ENCODE data around the gene RNF114.

The RNF114 gene

GRCh38 chr20:49925901-49926454, 10.2 kb upstream of the RNF114 start:
- Histone ChIP-seq H3K27me3 (no peaks in the 10 kb centered on the region), H3K4me1 (no peaks in the 10 kb centered on the region), H3K4me3 (no peak overlapping the region), H3K9me3 (no peaks in the 10 kb centered on the region), H3K36me3 (no peaks in the 10 kb centered on the region), H3K27ac (no peak overlapping the region)
- DNase-seq = no peak
- no peak for TF ChIP-seq CTCF (IDR thresholded peaks at IDR 0.05)
- intact Hi-C loops (cut with DNase I; ENCODE audit: low total_unique reads) = no loop called here

- peak; percentile 81 to 87 for DNase-seq
- intact Hi-C loops (cut with DNase I; ENCODE audit: low total_unique reads) = loop anchor here (2.0 kb wide), 1 partner anchor 318 kb away; no protein-coding TSS in a partner anchor
- H3K27me3 ChIP-seq = no peaks in the 10 kb centered on the region
Observed at GRCh38 chr20:49928411-49929141, 7.6 kb upstream of the RNF114 start.

GRCh38 chr20:49929142-49929494, 7.1 kb upstream of the RNF114 start:
- Histone ChIP-seq H3K36me3 (no peaks in the 10 kb centered on the region), H3K27ac (no peak overlapping the region), H3K4me1 (no peaks in the 10 kb centered on the region), H3K4me3 (no peak overlapping the region), H3K9me3 (no peaks in the 10 kb centered on the region), H3K27me3 (no peaks in the 10 kb centered on the region)
- intact Hi-C loops (cut with DNase I; ENCODE audit: low total_unique reads) = loop anchor here (2.0 kb wide), 1 partner anchor 318 kb away; no protein-coding TSS in a partner anchor
- DNase-seq = no peak
- no peak for TF ChIP-seq CTCF (IDR thresholded peaks at IDR 0.05)

More at GRCh38 chr20:49928411-49929141, 7.6 kb upstream of the RNF114 start:
- no peak overlapping the region for H3K4me3 ChIP-seq
- no peak overlapping the region for H3K27ac ChIP-seq
- no peaks in the 10 kb centered on the region for H3K9me3 ChIP-seq
- H3K36me3 ChIP-seq = no peaks in the 10 kb centered on the region
- TF ChIP-seq CTCF (IDR thresholded peaks at IDR 0.05) = peak; percentile 85 to 93
- no peaks in the 10 kb centered on the region for H3K4me1 ChIP-seq

- H3K4me3 ChIP-seq = peak overlapping the region; percentile 86 to 87
- H3K27me3 ChIP-seq = no peaks in the 10 kb centered on the region
- H3K4me1 ChIP-seq = peaks cover 0 to 31% (median 25%) of the 10 kb centered on the region in 4 donors
- intact Hi-C loops (cut with DNase I; ENCODE audit: low total_unique reads) = no loop called here
- H3K36me3 ChIP-seq = peaks cover 0 to 2% (median 0%) of the 10 kb centered on the region in 3 donors
- peak overlapping the region; percentile 86 to 91 for H3K27ac ChIP-seq
- no peak for TF ChIP-seq CTCF (IDR thresholded peaks at IDR 0.05)
- no peak for DNase-seq
- H3K9me3 ChIP-seq = no peaks in the 10 kb centered on the region
Observed at GRCh38 chr20:49935746-49936152, 448 bp upstream of the RNF114 start.

GRCh38 chr20:49937027-49937929, 1.1 kb downstream of the RNF114 start:
- intact Hi-C loops (cut with DNase I; ENCODE audit: low total_unique reads) = no loop called here
- peak in 1 of 2 donors; percentile 61 for DNase-seq
- peak overlapping the region; percentile 86 to 87 for H3K4me3 ChIP-seq
- H3K27ac ChIP-seq = peak overlapping the region; percentile 86 to 91
- H3K4me1 ChIP-seq = peaks cover 0 to 33% (median 31%) of the 10 kb centered on the region in 4 donors
- no peaks in the 10 kb centered on the region for H3K9me3 ChIP-seq
- peaks cover 0 to 17% (median 10%) of the 10 kb centered on the region in 3 donors for H3K36me3 ChIP-seq
- no peaks in the 10 kb centered on the region for H3K27me3 ChIP-seq
- TF ChIP-seq CTCF (IDR thresholded peaks at IDR 0.05) = no peak

All from tibial artery (tissue), 4 donors.